Stomach (tissue), 9 donors: ENCODE results near the gene PRDM12. TPM values are rescaled to one million over a fixed set of nuclear protein-coding genes. Genes with fewer than 3 reads are reported as not detected.

ENCODE experiments used
- DNase-seq, 2 donors: peaks; one replicate each; pipeline versions ENCODE4 v3.0.0 to v3.0.0-alpha.2; 2013 to 2019
- H3K27ac ChIP-seq, 5 donors: fragments of 200-600 bp in 4 of 5; sonication (generic) in 4 of 5; one replicate each; pipeline ENCODE4 v1.5.1; 2013 to 2019; ENCODE audit warnings: mild to moderate bottlenecking in 1 of 5, moderate library complexity in 1 of 5
- H3K27me3 ChIP-seq, 3 donors: fragments of 200-600 bp; sonication (generic); one replicate each; pipeline ENCODE4 v1.5.1; 2017 to 2019; ENCODE audit warnings: mixed run types in 1 of 3
- H3K36me3 ChIP-seq, 4 donors: fragments of 200-600 bp; sonication (generic); 1 replicate in 3 of 4; 2 replicates in 1 of 4; pipeline ENCODE4 v1.5.1; 2016 to 2019
- H3K4me1 ChIP-seq, 4 donors: fragments of 200-600 bp; sonication (generic); one replicate each; pipeline ENCODE4 v1.5.1; 2016 to 2019
- H3K4me3 ChIP-seq, 4 donors: fragments of 200-600 bp; sonication (generic) in 3 of 4; one replicate each; pipeline ENCODE4 v1.5.1; 2016 to 2019; ENCODE audit warnings: mild to moderate bottlenecking in 1 of 4
- H3K9me3 ChIP-seq, 4 donors: fragments of 200-600 bp; sonication (generic); one replicate each; pipeline ENCODE4 v1.5.1; 2016 to 2019
- CTCF ChIP-seq, 7 experiments: fragments of 450-650 bp in 4 of 7; fragments of 200-600 bp in 3 of 7; sonication (generic) in 3 of 7; IDR thresholded peaks; one replicate each; pipeline ENCODE4 v1.5.1; 2016 to 2019; ENCODE audit warnings: antibody characterized with exemption in 7 of 7, control low read depth in 2 of 7, mild to moderate bottlenecking in 1 of 7
- EP300 ChIP-seq: sonication (generic); formaldehyde crosslinking; IDR thresholded peaks from one replicate; pipeline ENCODE4 v1.6.1; 2017; ENCODE audit warnings: antibody characterized with exemption
- POLR2A ChIP-seq, 4 donors: fragments of 450-650 bp; IDR thresholded peaks; one replicate each; pipeline ENCODE4 v1.6.1; 2016; ENCODE audit warnings: antibody characterized with exemption in 4 of 4, control low read depth in 2 of 4, mild to moderate bottlenecking in 1 of 4, moderate library complexity in 1 of 4
- POLR2AphosphoS5 ChIP-seq, 3 donors: sonication (generic); formaldehyde crosslinking; IDR thresholded peaks; one replicate each; pipeline ENCODE4 v1.6.1; 2016; ENCODE audit warnings: antibody characterized with exemption in 3 of 3
- WGBS, 5 donors: extraction: QIAGEN DNeasy Blood & Tissue Kit in 3 of 5; methylation state at CpG; one replicate each; pipeline versions ENCODE4 v1.1.5 to v1.1.7; 2013 to 2018; 5-methylcytosine and 5-hydroxymethylcytosine counted together
- intact Hi-C: fragments of 100-400 bp; cut with DNase I; formaldehyde crosslinking; loops from one replicate; pipeline ENCODE4 v1.15.1; 2023; ENCODE audit warnings: low total_unique reads
- polyA plus RNA-seq, 3 donors: library from polyadenylated mRNA; stranded (reverse); fragments of 200-250 nt; gene quantifications; one replicate each; pipeline ENCODE4 v1.2.3, GENCODE V29; 2013
- total RNA-seq, 5 donors: library from RNA; depleted of rRNA; stranded (reverse); fragments of >200 nt; gene quantifications; one replicate each; pipeline versions ENCODE4 v1.1.0 to v1.2.3, GENCODE V29; 2014 to 2016
- donor health status: healthy with polysubstance abuse.
- donor health status: Bipolar disorder and iron deficiency.
- donor health status: healthy.

The PRDM12 gene
- total and polyA plus RNA-seq, 8 donors: 0.08 TPM; not detected in 7

- Histone ChIP-seq H3K9me3 (no peaks in the 10 kb centered on the region), H3K4me3 (no peak overlapping the region), H3K27ac (no peak overlapping the region), H3K27me3 (no peaks in the 10 kb centered on the region), H3K36me3 (peaks cover 62 to 80% (median 78%) of the 10 kb centered on the region in 4 donors), H3K4me1 (no peaks in the 10 kb centered on the region)
- 91 to 95% (median 94%) methylated on average over 31 to 33 of the region's 33 CpGs for WGBS, 5 donors
- intact Hi-C loops: no loop called here
- TF ChIP-seq POLR2AphosphoS5 (IDR thresholded peaks at IDR 0.05) (no peak), POLR2A (IDR thresholded peaks at IDR 0.05) (no peak), EP300 (no peak), CTCF (IDR thresholded peaks at IDR 0.05) (no peak)
- no peak for DNase-seq
Observed at GRCh38 chr9:130635721-130636647, 28.4 kb upstream of the PRDM12 start.

- DNase-seq: no peak
- no peak overlapping the region for H3K27ac ChIP-seq
- no peaks in the 10 kb centered on the region for H3K27me3 ChIP-seq
- intact Hi-C loops: no loop called here
- TF ChIP-seq POLR2AphosphoS5 (IDR thresholded peaks at IDR 0.05) (no peak), POLR2A (IDR thresholded peaks at IDR 0.05) (no peak), CTCF (IDR thresholded peaks at IDR 0.05) (no peak), EP300 (no peak)
- no peak overlapping the region for H3K4me3 ChIP-seq
- H3K4me1 ChIP-seq: no peaks in the 10 kb centered on the region
- WGBS, 5 donors: 85 to 94% (median 91%) methylated on average over 9 of the region's 9 CpGs
- no peaks in the 10 kb centered on the region for H3K9me3 ChIP-seq
- H3K36me3 ChIP-seq: peaks cover 55 to 73% (median 72%) of the 10 kb centered on the region in 4 donors
Observed at GRCh38 chr9:130636648-130637020, 27.8 kb upstream of the PRDM12 start.

- H3K4me3 ChIP-seq: no peak overlapping the region
- H3K27me3 ChIP-seq: no peaks in the 10 kb centered on the region
- intact Hi-C loops: no loop called here
- H3K4me1 ChIP-seq: no peaks in the 10 kb centered on the region
- DNase-seq: no peak
- H3K9me3 ChIP-seq: no peaks in the 10 kb centered on the region
- H3K36me3 ChIP-seq: peaks cover 43 to 55% (median 53%) of the 10 kb centered on the region in 4 donors
- no peak overlapping the region for H3K27ac ChIP-seq
- 86 to 90% (median 87%) methylated on average over 32 to 37 of the region's 37 CpGs for WGBS, 5 donors
- no peak for TF ChIP-seq POLR2A (IDR thresholded peaks at IDR 0.05)
- no peak for TF ChIP-seq CTCF (IDR thresholded peaks at IDR 0.05)
- no peak for TF ChIP-seq EP300
- no peak for TF ChIP-seq POLR2AphosphoS5 (IDR thresholded peaks at IDR 0.05)
Observed at GRCh38 chr9:130638284-130639123, 25.9 kb upstream of the PRDM12 start.

GRCh38 chr9:130639124-130639765 lies 25.1 kb upstream of the PRDM12 start:
- Histone ChIP-seq H3K27ac (no peak overlapping the region), H3K4me3 (no peak overlapping the region), H3K36me3 (peaks cover 35 to 47% (median 46%) of the 10 kb centered on the region in 4 donors), H3K9me3 (no peaks in the 10 kb centered on the region), H3K4me1 (no peaks in the 10 kb centered on the region), H3K27me3 (no peaks in the 10 kb centered on the region)
- DNase-seq: peak in 1 of 2 donors; percentile 32
- TF ChIP-seq CTCF (IDR thresholded peaks at IDR 0.05) (no peak), POLR2A (IDR thresholded peaks at IDR 0.05) (no peak), EP300 (no peak), POLR2AphosphoS5 (IDR thresholded peaks at IDR 0.05) (no peak)
- intact Hi-C loops: no loop called here
- WGBS, 5 donors: 72 to 76% (median 75%) methylated on average over 20 of the region's 20 CpGs
